ENCODE measurements around the gene DGAT2L6. TPM values are rescaled to one million over a fixed set of nuclear protein-coding genes. Genes with fewer than 3 reads are reported as not detected.
A peak's percentile ranks its signal among the peaks of the same experiment; 100 is the strongest.

Gene DGAT2L6
- total and polyA plus RNA-seq, 8 donors = not detected

DNA sequence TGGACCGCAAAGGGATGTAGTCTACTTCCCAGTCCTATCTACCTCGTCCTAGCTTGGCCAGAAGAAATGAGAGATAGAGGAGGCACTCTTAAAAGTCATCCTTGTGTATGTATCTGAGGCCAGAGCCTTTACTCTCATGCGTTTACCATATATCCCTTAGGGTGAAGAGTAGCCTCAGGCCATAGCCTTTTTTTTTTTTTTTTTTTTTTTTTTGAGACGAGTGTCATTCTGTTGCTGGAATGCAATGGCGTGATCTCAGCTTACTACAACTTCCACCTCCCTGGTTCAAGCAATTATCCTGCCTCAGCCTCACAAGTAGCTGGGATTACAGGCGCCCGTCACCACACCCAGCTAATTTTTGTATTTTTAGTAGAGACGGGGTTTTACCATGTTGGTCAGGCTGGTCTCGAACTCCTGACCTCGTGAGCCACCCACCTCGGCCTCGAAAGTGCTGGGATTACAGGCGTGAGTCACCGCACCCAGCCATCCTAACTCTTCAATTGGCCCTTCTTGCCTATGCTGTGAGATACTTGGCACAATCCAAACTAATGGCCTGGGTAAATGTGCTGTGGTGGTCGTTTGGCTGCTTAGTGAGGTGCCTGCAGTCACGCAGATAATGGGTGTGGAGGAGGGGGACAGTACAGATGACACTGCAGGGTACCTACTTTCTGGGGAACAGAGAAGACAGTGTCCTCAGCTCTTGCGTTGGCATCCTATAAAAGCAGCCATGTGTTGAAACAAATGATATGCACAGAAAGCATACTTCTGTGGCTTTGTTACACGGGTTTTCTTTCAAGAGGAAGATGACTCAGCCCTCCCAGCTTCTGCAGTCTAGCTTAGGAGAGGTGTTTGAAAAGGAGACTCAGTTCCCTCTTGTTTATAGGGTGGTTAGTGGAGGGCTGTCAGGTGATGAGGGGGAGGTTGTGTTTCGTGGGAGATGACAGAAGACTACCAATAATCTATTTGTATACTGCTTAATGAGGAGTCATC, 10.4 kb upstream of the DGAT2L6 start:
- DNase-seq (no peak), ATAC-seq (no peak), FAIRE-seq (no peak)
- no peaks in the 10 kb centered on the region for H3K36me3 ChIP-seq
- no peaks in the 10 kb centered on the region for H3K9me3 ChIP-seq
- H3K27me3 ChIP-seq = no peaks in the 10 kb centered on the region
- TF ChIP-seq, protein P1, sequence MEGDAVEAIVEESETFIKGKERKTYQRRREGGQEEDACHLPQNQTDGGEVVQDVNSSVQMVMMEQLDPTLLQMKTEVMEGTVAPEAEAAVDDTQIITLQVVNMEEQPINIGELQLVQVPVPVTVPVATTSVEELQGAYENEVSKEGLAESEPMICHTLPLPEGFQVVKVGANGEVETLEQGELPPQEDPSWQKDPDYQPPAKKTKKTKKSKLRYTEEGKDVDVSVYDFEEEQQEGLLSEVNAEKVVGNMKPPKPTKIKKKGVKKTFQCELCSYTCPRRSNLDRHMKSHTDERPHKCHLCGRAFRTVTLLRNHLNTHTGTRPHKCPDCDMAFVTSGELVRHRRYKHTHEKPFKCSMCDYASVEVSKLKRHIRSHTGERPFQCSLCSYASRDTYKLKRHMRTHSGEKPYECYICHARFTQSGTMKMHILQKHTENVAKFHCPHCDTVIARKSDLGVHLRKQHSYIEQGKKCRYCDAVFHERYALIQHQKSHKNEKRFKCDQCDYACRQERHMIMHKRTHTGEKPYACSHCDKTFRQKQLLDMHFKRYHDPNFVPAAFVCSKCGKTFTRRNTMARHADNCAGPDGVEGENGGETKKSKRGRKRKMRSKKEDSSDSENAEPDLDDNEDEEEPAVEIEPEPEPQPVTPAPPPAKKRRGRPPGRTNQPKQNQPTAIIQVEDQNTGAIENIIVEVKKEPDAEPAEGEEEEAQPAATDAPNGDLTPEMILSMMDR (IDR thresholded peaks at IDR 0.05) = no peak
- WGBS, 2 donors = 71 to 91% methylated on average over 19 of the region's 19 CpGs
- H3K27ac ChIP-seq = no peak overlapping the region
- H3K4me3 ChIP-seq = no peak overlapping the region
- no peaks in the 10 kb centered on the region for H3K4me1 ChIP-seq
- intact Hi-C loops (cut with DNase I) = no loop called here

DNA sequence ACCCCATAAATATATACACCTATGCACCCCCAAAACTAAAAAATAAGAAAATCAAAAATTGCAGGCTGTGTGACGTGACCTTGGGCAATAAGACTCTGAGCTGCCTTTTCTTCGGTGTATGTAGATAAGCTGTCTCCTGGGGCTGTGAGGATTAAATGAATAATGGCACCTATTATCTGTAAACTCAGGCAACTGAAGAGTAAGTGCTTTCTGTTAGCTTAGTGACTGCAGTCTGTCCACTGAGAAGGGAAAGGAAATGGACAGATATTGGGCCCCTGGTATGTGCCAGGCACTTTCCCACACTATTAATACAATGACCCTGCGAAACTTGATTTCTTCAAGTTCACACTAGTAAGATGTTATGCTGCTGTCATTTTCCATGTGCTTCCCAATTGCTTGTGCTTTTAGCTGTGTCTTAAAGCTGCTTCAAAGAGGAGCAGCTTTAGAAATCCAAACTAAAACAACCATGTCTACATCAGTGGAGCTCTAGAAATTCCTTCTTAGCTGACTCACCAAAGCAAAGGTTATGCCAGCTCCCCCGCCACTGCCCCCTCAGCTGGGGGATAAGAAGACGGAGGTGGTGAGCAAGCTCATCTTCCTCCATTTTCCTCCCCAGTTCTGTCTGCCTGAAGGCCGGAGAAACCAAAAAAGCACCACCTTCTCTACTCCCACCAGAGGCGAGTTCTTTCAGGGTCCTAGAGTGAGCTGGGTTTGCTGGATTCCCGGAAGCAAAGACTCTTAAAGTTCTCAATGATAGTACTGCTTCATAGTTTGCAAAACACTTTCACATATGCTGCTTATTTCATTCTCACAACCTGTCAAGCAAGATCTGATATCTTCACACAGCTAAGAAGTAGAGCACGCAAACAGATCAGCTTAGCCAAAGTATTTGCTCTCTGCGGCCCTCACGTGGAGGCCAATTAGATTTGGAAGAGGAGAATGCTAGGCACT, 8.8 kb upstream of the DGAT2L6 start:
- Histone ChIP-seq H3K9me3 (no peaks in the 10 kb centered on the region), H3K36me3 (no peaks in the 10 kb centered on the region), H3K27ac (no peak overlapping the region), H3K4me1 (no peaks in the 10 kb centered on the region), H3K4me3 (no peak overlapping the region), H3K27me3 (no peaks in the 10 kb centered on the region)
- WGBS, 2 donors = 30 to 33% methylated on average over 11 of the region's 11 CpGs
- intact Hi-C loops (cut with DNase I) = no loop called here
- no peak for FAIRE-seq
- peak in 3 of 4 donors; percentile 57 to 63 (median 59) for ATAC-seq
- no peak for DNase-seq
- TF ChIP-seq, protein P1 (IDR thresholded peaks at IDR 0.05) = no peak

DNA sequence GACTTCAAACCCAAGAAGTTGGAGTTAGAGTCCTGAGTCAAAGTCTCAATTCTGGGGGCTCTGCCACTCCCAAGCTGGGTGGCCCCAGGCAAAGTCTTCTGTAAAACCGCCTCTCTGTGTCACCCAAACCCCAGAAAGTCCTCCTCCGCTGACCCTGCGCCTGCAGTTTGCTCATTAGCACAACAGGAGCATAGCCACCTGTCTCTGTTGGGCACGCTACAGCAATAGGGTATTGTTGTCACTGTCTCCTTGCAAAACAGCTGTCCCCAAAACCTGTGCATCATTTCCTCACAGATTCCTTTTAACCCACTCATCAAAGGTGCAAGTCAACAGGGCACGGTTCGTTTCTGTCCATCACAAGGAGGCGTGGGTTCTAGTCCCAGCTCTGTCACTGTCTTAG, 8.0 kb upstream of the DGAT2L6 start:
- 72 to 93% methylated on average over 7 of the region's 7 CpGs for WGBS, 2 donors
- FAIRE-seq = no peak
- H3K27ac ChIP-seq = no peak overlapping the region
- no peaks in the 10 kb centered on the region for H3K9me3 ChIP-seq
- no peaks in the 10 kb centered on the region for H3K36me3 ChIP-seq
- ATAC-seq = no peak
- DNase-seq = no peak
- intact Hi-C loops (cut with DNase I) = no loop called here
- H3K4me3 ChIP-seq = no peak overlapping the region
- no peaks in the 10 kb centered on the region for H3K27me3 ChIP-seq
- H3K4me1 ChIP-seq = no peaks in the 10 kb centered on the region
- TF ChIP-seq, protein P1 (IDR thresholded peaks at IDR 0.05) = no peak

DNA sequence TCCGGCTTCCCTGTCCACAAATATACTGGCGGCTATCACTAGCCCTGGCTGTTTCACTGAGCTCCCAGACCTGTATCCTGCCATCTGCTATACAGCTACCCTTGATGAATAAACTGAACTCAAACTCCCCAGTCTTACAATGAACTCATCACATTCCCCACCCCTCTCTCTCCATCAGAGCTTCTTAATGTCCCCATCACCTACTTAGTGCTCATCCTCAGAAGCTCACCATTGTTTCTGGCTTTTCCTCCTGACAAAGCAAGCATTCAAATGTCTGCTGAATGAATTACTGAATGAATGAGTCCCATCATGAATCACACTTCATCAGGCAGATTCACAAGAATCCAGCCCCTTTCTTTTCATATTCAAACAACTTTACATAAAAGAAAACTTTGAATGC, 5.7 kb upstream of the DGAT2L6 start:
- no peaks in the 10 kb centered on the region for H3K4me1 ChIP-seq
- no peaks in the 10 kb centered on the region for H3K36me3 ChIP-seq
- FAIRE-seq (no peak), ATAC-seq (no peak), DNase-seq (no peak)
- no peak overlapping the region for H3K4me3 ChIP-seq
- peaks cover 0 to 5% (median 0%) of the 10 kb centered on the region in 4 donors for H3K27me3 ChIP-seq
- intact Hi-C loops (cut with DNase I) = no loop called here
- H3K27ac ChIP-seq = no peak overlapping the region
- TF ChIP-seq, protein P1 (IDR thresholded peaks at IDR 0.05) = no peak
- no peaks in the 10 kb centered on the region for H3K9me3 ChIP-seq
- WGBS, 2 donors = 73 to 77% methylated on average over 2 of the region's 2 CpGs
